CD4-positive, alpha-beta T cell treated with Interleukin-10 for 1 hour (primary cell): ENCODE measurements around the gene SNTN.
"Not testable (repeated sequence)": the region's sequence is repeated elsewhere in the genome, so short reads cannot be mapped to it uniquely, and the experiment has no call there.

Experiments
- DNase-seq: peaks from one replicate; pipeline ENCODE4 v3.0.0-alpha.2; 2020

SNTN gene

DNA sequence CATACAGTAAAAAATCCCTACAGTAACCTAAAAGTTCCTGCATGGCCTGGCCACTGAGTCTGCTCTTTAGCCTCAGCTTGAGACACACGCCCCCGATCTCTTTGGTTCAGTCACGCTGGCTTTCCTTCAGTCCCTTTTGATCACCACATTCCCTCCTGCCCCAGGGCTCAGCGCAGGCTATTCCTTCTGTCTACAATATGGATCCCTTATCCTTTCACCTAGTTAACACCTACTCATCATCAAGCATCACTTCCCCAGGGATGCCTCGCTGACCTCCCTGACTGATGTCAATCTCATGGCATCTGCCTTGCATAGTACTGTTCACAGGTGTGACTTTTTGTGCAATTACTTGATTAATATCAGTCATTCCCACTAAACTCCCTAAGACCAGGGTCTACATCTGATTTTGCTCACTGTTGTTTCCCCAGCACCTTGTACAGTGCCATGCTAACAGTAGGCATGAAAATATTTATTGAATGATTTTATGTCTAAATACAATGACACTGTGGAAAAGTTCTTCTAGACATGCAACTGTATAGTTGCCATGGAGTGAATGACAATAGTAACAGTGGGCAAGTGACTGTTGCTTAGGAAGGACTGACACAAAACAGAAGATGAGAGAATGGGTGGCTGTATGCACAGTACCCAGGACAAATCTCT lies at the start of gene SNTN:
Gene SNTN (plus strand): TSS at position 610 of the 660 bp plus-strand sequence. CDS start 13 bp downstream, at position 623.
- no peak for DNase-seq

GRCh38 chr3:63607716-63608115 lies 44.8 kb upstream of the SNTN start:
- no peak for DNase-seq

DNA sequence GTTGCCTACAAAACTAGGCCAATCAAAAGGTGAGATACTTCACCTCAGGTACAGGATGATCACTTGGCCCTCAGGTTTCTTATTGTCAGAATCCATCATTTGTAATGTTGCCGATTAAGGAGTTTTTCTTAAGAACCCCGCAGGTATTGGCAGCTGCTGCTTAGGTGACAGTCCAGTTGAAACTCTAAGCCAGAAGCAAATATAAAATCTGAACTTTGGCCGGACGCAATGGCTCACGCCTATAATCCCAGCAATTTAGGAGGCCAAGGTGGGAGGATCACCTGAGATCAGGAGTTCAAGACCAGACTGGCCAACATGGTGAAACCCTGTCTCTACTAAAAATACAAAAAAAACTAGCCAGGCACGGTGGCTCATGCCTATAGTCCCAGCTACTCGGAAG lies 43.1 kb upstream of the SNTN start:
- DNase-seq, result no peak

DNA sequence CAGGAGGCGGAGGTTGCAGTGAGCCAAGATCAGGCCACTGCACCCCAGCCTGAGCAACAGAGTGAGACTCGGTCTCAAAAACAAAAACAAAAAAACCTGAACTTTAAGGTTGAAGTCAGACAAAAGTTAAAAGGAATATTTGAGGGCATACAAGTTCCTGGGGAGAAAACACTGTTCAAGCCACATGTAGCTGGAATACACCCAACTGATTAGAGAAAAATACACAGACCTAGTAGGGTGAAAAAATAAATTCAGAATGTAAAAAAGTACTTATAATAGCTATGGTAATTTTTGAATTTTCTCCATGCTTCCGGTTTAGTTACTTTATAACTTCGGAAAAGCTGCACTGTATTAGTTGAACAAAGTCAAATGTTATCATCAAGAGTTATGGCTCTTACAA lies 42.6 kb upstream of the SNTN start:
- no peak for DNase-seq

GRCh38 chr3:63611382-63611781 lies 41.1 kb upstream of the SNTN start:
- no peak for DNase-seq

DNA sequence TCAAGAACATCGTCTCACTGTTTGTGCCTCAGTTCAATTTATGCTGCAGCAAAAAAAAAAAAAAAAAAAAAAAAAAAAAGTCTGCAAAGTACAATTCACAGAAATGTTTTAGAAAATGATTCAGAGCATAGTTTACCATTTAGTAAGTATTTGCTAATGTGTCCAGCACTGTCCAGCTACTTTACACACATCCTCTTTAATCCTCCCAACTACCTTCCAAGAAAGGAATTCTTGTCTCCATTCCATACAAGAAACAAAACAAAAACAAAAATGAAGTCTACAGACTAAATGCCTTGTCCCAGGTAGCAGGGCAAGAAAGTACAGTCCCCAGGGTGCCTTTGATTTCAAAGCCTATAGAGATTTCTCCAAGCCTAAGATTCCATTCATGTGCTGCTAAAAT lies 38.9 kb upstream of the SNTN start:
- no peak for DNase-seq

DNA sequence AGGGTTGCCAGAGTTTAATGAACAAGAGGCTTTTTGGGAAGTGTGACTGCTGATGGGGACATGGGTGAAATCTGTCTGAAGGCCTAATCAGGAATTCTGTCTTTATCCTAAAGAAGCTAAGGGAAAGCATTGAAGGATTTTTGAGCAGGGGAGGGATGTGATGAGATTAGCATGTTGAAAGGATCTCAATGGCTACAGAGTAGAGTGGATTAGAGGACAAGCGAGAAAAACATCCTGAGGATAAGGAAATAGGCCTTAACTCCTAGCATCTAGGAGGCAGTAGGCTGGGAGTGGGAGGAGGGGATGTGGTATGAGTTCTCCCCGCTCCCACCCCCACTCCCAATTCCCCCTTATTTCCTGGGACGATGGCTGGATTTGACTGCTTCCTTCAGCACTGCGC lies 35.1 kb upstream of the SNTN start:
- no peak for DNase-seq

- DNase-seq, result no peak
Measured at GRCh38 chr3:63624941-63625560, 27.4 kb upstream of the SNTN start.

GRCh38 chr3:63631670-63632069 lies 20.8 kb upstream of the SNTN start:
- no peak for DNase-seq

- DNase-seq, result no peak
Measured at GRCh38 chr3:63635186-63635585, 17.3 kb upstream of the SNTN start.

- no peak for DNase-seq
Measured at GRCh38 chr3:63639806-63640205, 12.7 kb upstream of the SNTN start.

- DNase-seq, result no peak
Measured at GRCh38 chr3:63642488-63642887, 10.0 kb upstream of the SNTN start.

DNA sequence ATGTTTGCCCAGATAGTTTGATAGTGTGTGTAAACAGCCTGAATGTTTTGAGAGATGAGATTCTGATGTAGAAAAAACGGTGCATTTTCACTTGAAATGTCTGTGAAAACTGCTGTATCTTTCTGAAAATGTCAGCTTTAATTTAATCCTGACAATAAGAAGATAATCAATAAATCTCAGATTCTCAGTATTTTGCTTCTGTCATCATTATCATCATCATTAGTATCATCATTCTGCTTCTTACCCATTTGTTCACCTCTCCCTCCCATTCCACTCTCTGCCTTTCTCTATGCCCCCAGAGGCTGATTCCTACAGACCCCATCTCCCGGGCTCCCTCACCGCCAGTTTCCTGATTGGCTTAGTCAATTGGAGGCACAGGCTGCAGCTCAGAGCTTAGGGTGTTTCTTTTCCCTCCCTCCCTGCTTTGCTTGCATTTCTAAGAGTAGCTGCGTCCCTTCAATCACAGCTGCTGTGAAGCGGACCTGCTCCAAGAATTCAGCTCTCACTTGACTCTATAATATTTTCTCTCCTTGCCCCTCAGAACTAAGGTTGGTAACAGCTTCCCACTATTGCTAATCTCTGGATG lies 8.2 kb upstream of the SNTN start:
- DNase-seq, result no peak

DNA sequence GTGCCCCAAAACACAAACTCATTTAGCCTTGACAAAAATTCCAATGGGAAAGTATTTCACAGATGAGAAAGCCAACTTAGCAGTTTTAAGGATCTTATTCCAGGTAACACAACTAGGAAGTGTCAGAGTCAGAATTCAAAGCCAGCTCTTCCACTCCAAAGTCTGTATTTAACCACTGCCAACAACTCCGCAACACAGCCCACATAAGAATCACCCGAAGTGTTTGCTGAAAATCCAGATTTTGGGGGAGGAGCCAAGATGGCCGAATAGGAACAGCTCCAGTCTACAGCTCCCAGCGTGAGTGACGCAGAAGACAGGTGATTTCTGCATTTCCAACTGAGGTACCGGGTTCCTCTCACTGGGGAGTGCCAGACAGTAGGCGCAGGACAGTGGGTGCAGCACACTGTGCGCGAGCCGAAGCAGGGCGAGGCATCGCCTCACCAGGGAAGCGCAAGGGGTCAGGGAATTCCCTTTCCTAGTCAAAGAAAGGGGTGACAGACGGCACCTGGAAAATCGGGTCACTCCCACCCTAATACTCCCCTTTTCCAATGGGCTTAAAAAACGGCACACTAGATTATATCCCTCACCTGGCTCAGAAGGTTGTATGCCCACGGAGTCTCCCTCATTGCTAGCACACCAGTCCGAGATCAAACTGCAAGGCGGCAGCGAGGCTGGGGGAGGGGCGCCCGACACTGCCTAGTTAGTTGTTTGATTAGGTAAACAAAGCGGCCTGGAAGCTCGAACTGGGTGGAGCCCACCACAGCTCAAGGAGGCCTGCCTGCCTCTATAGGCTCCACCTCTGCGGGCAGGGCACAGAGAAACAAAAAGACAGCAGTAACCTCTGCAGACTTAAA lies 7.3 kb upstream of the SNTN start:
- not testable (repeated sequence) for DNase-seq

GRCh38 chr3:63654211-63654610 lies 1.7 kb downstream of the SNTN start:
- DNase-seq, result no peak

GRCh38 chr3:63654931-63655330 lies 2.5 kb downstream of the SNTN start:
- no peak for DNase-seq

- DNase-seq, result no peak
Measured at GRCh38 chr3:63655519-63655918, 3.0 kb downstream of the SNTN start.

GRCh38 chr3:63656786-63657185 lies 4.3 kb downstream of the SNTN start:
- no peak for DNase-seq

- no peak for DNase-seq
Measured at GRCh38 chr3:63661242-63661641, 8.8 kb downstream of the SNTN start.

DNA sequence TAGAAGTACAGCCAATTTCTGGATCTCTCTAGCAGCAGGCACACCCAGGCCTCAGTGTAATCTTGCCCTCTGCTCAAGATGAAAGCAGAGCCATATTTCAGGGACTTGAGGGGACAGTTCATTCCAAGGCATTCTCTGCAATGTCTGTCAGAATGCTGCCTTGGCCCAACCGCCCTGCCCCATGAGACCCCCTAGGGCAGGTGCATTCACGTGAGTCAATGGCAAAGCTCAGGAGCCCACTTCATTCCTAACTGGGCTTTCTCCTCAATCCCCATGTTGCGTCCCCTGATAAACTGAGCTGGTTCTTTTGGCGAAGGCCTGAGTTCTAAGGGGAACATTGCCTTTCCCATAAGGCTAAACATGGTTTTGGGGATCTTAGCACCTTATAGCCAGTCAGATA lies 9.5 kb downstream of the SNTN start:
- DNase-seq, result no peak

DNA sequence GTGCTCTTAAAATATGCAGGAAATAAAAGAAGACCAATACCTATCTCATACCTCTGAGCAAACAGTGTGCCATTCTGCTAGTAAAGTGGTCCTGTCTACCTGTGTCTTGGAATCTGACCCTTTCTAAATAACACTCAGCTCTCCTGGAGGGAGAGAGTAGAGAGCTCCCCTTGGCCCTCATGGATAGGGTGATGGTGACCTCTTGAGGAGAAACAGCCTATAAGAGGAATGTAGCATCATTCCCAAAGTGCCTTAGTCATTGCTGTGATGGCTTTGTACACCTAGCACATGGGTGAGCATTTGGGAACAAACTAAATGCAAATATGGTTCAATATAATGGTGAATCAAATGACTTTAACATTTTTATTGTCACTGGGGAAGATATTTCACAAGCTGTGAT lies 10.0 kb downstream of the SNTN start:
- no peak for DNase-seq

- no peak for DNase-seq
Measured at GRCh38 chr3:63670544-63670943, 18.1 kb downstream of the SNTN start.

DNA sequence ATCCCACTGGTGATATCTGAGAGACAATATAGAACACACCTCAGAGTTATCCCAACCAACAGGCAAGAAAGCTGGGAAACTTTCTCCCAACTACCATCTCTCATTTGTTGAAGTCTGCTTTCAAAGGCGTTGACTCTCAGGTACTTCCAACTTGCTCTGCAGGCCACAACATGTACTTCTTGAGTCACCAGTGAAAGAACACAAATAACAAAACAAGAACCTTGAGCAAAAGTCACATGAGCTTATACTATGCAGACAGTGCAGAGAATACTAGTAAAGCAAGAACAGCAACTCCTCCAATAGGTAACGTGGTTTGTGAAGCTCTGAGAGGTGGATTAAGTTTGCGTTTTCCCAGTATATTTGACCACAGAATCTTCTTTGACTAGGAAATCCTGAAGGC lies 20.6 kb downstream of the SNTN start:
- DNase-seq, result no peak

DNA sequence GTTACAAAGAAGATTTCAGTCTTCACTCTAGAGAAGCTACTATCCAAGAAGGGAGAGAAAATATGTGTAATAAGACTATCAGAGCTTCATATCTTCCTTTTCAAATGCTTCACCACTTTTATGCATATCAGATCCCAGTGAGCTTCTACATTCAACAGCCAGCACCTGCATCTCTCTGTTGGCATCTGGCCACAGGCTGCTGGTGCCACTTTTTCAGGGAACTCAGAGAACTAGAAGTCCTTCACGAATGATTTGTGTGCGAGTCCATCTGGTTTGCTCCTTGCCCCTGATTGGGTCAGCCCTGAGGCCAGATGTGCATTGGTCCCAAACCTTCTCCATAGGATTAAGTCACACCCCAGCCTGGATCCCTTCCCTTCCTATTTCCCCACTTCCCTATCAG lies 22.1 kb downstream of the SNTN start:
- DNase-seq, result no peak
